Measurements from ENCODE around the gene SLC22A3. TPM values are rescaled to one million over a fixed set of nuclear protein-coding genes. Genes with fewer than 3 reads are reported as not detected.
"Not testable (repeated sequence)": the region's sequence is repeated elsewhere in the genome, so short reads cannot be mapped to it uniquely, and the experiment has no call there.

SLC22A3 gene
- total RNA-seq, 6 experiments from 2014 or later, result 16.3 to 49.3 (median 32.0) TPM

- peaks cover 0 to 4% (median 0%) of the 10 kb centered on the region in 4 donors for H3K36me3 ChIP-seq
These were observed 109.6 kb downstream of the SLC22A3 start for GRCh38 chr6:160457823-160458222.

DNA sequence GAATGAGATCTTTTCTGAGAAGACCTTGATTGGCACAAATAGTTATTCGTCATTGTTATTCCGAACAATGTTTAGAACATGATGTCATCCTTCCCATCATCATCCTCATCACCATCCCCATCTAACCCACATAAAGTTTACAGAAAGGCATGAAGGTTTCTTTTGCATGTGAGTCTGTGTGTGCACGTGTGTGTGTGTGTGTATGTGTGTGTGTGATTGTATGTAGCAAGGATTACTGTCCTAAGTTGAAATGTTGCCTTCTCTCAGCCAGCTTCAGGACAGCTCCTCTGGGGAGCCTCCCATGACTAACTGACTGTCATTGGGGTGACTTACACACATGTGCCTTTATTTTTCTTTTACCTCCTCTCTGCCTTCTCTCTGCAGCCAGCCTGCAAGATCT is 113.5 kb downstream of the SLC22A3 start:
- H3K36me3 ChIP-seq, result no peaks in the 10 kb centered on the region
- H3K27ac ChIP-seq, result no peak overlapping the region
- no peaks in the 10 kb centered on the region for H3K27me3 ChIP-seq
- DNase-seq (no peak), ATAC-seq (no peak)
- no peak for TF ChIP-seq POLR2A (IDR thresholded peaks at IDR 0.05)
- no peak for TF ChIP-seq CTCF (IDR thresholded peaks at IDR 0.05)
- intact Hi-C loops (cut with DNase I), result no loop called here
- no peak overlapping the region for H3K4me3 ChIP-seq
- 72% methylated on average over 3 of the region's 3 CpGs for WGBS (ENCODE audit: insufficient coverage, low coverage, low lambda C conversion rate, missing lambda C conversion rate)
- H3K4me1 ChIP-seq, result no peaks in the 10 kb centered on the region
- H3K9me3 ChIP-seq, result no peaks in the 10 kb centered on the region

More at GRCh38 chr6:160457823-160458222, 109.6 kb downstream of the SLC22A3 start:
- no peak overlapping the region for H3K4me3 ChIP-seq
- ATAC-seq (no peak), DNase-seq (no peak)
- intact Hi-C loops (cut with DNase I), result no loop called here
- no peak overlapping the region for H3K27ac ChIP-seq
- no peaks in the 10 kb centered on the region for H3K9me3 ChIP-seq
- peaks cover 0 to 4% (median 0%) of the 10 kb centered on the region in 4 donors for H3K4me1 ChIP-seq
- WGBS (ENCODE audit: insufficient coverage, low coverage, low lambda C conversion rate, missing lambda C conversion rate), result 37% methylated on average over 4 of the region's 4 CpGs
- H3K27me3 ChIP-seq, result no peaks in the 10 kb centered on the region
- TF ChIP-seq POLR2A (IDR thresholded peaks at IDR 0.05) (no peak), CTCF (IDR thresholded peaks at IDR 0.05) (no peak)

GRCh38 chr6:160462116-160462515 is 113.9 kb downstream of the SLC22A3 start:
- intact Hi-C loops (cut with DNase I), result no loop called here
- H3K9me3 ChIP-seq, result no peaks in the 10 kb centered on the region
- no peak overlapping the region for H3K27ac ChIP-seq
- no peak overlapping the region for H3K4me3 ChIP-seq
- H3K27me3 ChIP-seq, result no peaks in the 10 kb centered on the region
- H3K36me3 ChIP-seq, result no peaks in the 10 kb centered on the region
- no peak for ATAC-seq
- DNase-seq, result no peak
- TF ChIP-seq CTCF (IDR thresholded peaks at IDR 0.05), result no peak
- TF ChIP-seq POLR2A (IDR thresholded peaks at IDR 0.05), result no peak
- no peaks in the 10 kb centered on the region for H3K4me1 ChIP-seq

GRCh38 chr6:160462551-160463109 is 114.5 kb downstream of the SLC22A3 start:
- DNase-seq, result no peak
- Histone ChIP-seq H3K36me3 (peaks cover 0 to 4% (median 0%) of the 10 kb centered on the region in 4 donors), H3K9me3 (no peaks in the 10 kb centered on the region), H3K4me1 (no peaks in the 10 kb centered on the region), H3K4me3 (no peak overlapping the region), H3K27ac (no peak overlapping the region), H3K27me3 (no peaks in the 10 kb centered on the region)
- WGBS (ENCODE audit: insufficient coverage, low coverage, low lambda C conversion rate, missing lambda C conversion rate), result 45% methylated on average over 1 of the region's 3 CpGs
- intact Hi-C loops (cut with DNase I), result no loop called here
- TF ChIP-seq POLR2A (IDR thresholded peaks at IDR 0.05) (no peak), CTCF (IDR thresholded peaks at IDR 0.05) (no peak)
- ATAC-seq, result peak in 3 of 4 donors; percentile 21 to 24 (median 24)

DNA sequence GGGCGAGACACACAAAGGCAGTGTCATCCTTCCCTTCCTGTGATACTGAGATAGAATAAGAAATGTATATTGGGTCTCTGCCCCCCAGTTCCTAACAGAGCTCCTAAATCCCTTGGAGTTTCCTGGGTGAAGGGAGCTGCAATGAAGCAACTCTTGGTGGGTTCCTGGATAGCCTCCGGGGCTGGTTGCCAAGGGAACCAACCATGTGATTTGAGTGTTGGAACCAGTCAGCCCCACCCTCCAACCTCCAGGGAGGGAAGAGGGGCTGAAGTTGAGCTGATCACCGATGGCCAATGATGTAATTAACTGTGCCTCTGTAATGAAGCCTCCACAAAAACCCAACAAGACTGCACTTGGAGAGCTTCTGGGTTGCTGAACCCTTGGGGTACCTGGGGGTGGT is 116.6 kb downstream of the SLC22A3 start:
- DNase-seq (no peak), ATAC-seq (peak in 1 of 4 donors; percentile 8)
- Histone ChIP-seq H3K27me3 (no peaks in the 10 kb centered on the region), H3K9me3 (no peaks in the 10 kb centered on the region), H3K4me3 (no peak overlapping the region), H3K27ac (no peak overlapping the region), H3K36me3 (peaks cover 0 to 4% (median 0%) of the 10 kb centered on the region in 4 donors), H3K4me1 (no peaks in the 10 kb centered on the region)
- TF ChIP-seq CTCF (IDR thresholded peaks at IDR 0.05) (no peak), POLR2A (IDR thresholded peaks at IDR 0.05) (no peak)
- no CpG with 5 or more reads among the region's 3 CpGs for WGBS (ENCODE audit: insufficient coverage, low coverage, low lambda C conversion rate, missing lambda C conversion rate)
- intact Hi-C loops (cut with DNase I), result no loop called here

DNA sequence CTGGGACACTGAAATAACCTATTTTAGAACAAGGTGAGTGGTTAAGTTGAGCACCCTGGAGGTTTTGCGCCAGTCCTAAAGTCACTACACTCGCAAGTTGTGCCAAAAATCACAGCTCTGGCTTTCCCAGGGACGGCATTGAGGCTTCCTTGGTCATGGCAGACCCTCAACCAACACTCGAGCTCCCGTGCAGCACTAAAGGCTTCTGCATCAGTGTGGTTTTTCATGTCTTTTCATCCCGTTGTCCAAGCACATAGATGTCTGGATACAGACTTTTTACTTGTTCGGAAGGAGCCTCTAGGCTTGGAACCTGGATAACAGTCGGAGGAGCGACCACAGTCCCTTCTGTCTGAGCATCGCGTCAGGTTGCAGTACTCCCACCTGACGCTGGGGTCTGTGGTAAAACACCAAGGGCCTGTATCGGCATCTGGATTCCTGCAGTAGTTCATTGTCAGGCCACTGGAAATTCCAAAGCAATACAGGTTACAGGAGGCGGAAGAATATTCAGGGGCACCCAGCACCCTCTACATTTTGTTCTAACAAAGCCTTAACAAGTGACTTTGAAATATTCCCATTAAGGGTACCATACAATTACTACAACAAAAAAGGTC is 119.2 kb downstream of the SLC22A3 start:
- H3K9me3 ChIP-seq; H3K27ac ChIP-seq; DNase-seq; H3K4me3 ChIP-seq; intact Hi-C loops (cut with DNase I); H3K27me3 ChIP-seq; H3K36me3 ChIP-seq; ATAC-seq; H3K4me1 ChIP-seq: not testable (repeated sequence)
- 79% methylated on average over 12 of the region's 14 CpGs for WGBS (ENCODE audit: insufficient coverage, low coverage, low lambda C conversion rate, missing lambda C conversion rate)
